ENCODE results near the gene LTA4H. TPM values are rescaled to one million over a fixed set of nuclear protein-coding genes. Genes with fewer than 3 reads are reported as not detected.

LTA4H gene
- total RNA-seq, 1 experiment from 2014 or later = 51.8 TPM

- peaks cover 3% of the 10 kb centered on the region for H3K4me1 ChIP-seq (ENCODE audit: insufficient read depth, low read length, poor library complexity, severe bottlenecking)
- POLR2A ChIA-PET (ENCODE audit: low non-redundant PET) = no interaction called here
- H3K36me3 ChIP-seq (ENCODE audit: insufficient read depth, low read length, poor library complexity, severe bottlenecking) = no peaks in the 10 kb centered on the region
- H3K27me3 ChIP-seq (replicated peaks; ENCODE audit: insufficient read depth, low read depth, low read length, poor library complexity) = no peaks in the 10 kb centered on the region
- H3K4me3 ChIP-seq (ENCODE audit: low read depth, low read length, poor library complexity, severe bottlenecking) = no peak overlapping the region
- no peak overlapping the region for H3K27ac ChIP-seq (ENCODE audit: low read depth, low read length, poor library complexity, severe bottlenecking)
- CTCF ChIA-PET = no interaction called here
- intact Hi-C loops (cut with micrococcal nuclease; ENCODE audit: unreplicated experiment) = no loop called here
- TF ChIP-seq EZH2 (IDR thresholded peaks at IDR 0.05; ENCODE audit: borderline replicate concordance, low read depth, low read length, poor library complexity, severe bottlenecking) (no peak), CTCF (conservative IDR thresholded peaks at IDR 0.05; ENCODE audit: low read depth, low read length) (no peak)
- BruUV-seq (replicated peaks) = no TSS peak
- no peak for DNase-seq (ENCODE audit: low spot score)
- H3K9me3 ChIP-seq (ENCODE audit: low read depth, low read length, poor library complexity, severe bottlenecking) = no peaks in the 10 kb centered on the region
These were observed 78.7 kb downstream of the LTA4H start for GRCh38 chr12:95956557-95957145.

- POLR2A ChIA-PET (ENCODE audit: low non-redundant PET) = no interaction called here
- H3K27ac ChIP-seq (ENCODE audit: low read depth, low read length, poor library complexity, severe bottlenecking) = no peak overlapping the region
- no peak for DNase-seq (ENCODE audit: low spot score)
These were observed 79.7 kb downstream of the LTA4H start for GRCh38 chr12:95955549-95956159.

GRCh38 chr12:95953000-95953399 lies 82.4 kb downstream of the LTA4H start:
- H3K9me3 ChIP-seq (ENCODE audit: low read depth, low read length, poor library complexity, severe bottlenecking) = no peaks in the 10 kb centered on the region
- ChIA-PET CTCF (interaction anchor here (0.5 kb wide), 1 partner anchor 237 kb away, joined by 3 read pairs; no protein-coding TSS in a partner anchor), POLR2A (ENCODE audit: low non-redundant PET) (no interaction called here)
- intact Hi-C loops (cut with micrococcal nuclease; ENCODE audit: unreplicated experiment) = no loop called here
- BruUV-seq (replicated peaks) = no TSS peak
- no peak overlapping the region for H3K4me3 ChIP-seq (ENCODE audit: low read depth, low read length, poor library complexity, severe bottlenecking)
- no peaks in the 10 kb centered on the region for H3K36me3 ChIP-seq (ENCODE audit: insufficient read depth, low read length, poor library complexity, severe bottlenecking)
- peaks cover 3% of the 10 kb centered on the region for H3K4me1 ChIP-seq (ENCODE audit: insufficient read depth, low read length, poor library complexity, severe bottlenecking)
- TF ChIP-seq EZH2 (IDR thresholded peaks at IDR 0.05; ENCODE audit: borderline replicate concordance, low read depth, low read length, poor library complexity, severe bottlenecking) (no peak), CTCF (conservative IDR thresholded peaks at IDR 0.05; ENCODE audit: low read depth, low read length) (no peak)
- H3K27me3 ChIP-seq (replicated peaks; ENCODE audit: insufficient read depth, low read depth, low read length, poor library complexity) = no peaks in the 10 kb centered on the region
- no peak overlapping the region for H3K27ac ChIP-seq (ENCODE audit: low read depth, low read length, poor library complexity, severe bottlenecking)
- peak; percentile 27 for DNase-seq (ENCODE audit: low spot score)

More at GRCh38 chr12:95955549-95956159, 79.7 kb downstream of the LTA4H start:
- TF ChIP-seq EZH2 (IDR thresholded peaks at IDR 0.05; ENCODE audit: borderline replicate concordance, low read depth, low read length, poor library complexity, severe bottlenecking) (no peak), CTCF (conservative IDR thresholded peaks at IDR 0.05; ENCODE audit: low read depth, low read length) (no peak)
- Histone ChIP-seq H3K27me3 (replicated peaks; ENCODE audit: insufficient read depth, low read depth, low read length, poor library complexity) (no peaks in the 10 kb centered on the region), H3K4me3 (ENCODE audit: low read depth, low read length, poor library complexity, severe bottlenecking) (no peak overlapping the region), H3K4me1 (ENCODE audit: insufficient read depth, low read length, poor library complexity, severe bottlenecking) (peaks cover 3% of the 10 kb centered on the region), H3K9me3 (ENCODE audit: low read depth, low read length, poor library complexity, severe bottlenecking) (no peaks in the 10 kb centered on the region), H3K36me3 (ENCODE audit: insufficient read depth, low read length, poor library complexity, severe bottlenecking) (no peaks in the 10 kb centered on the region)
- CTCF ChIA-PET = interaction anchor here (0.5 kb wide), 1 partner anchor 373 kb away, joined by 4 read pairs; no protein-coding TSS in a partner anchor
- no TSS peak for BruUV-seq (replicated peaks)
- intact Hi-C loops (cut with micrococcal nuclease; ENCODE audit: unreplicated experiment) = no loop called here

Data from A673 (cell line).